HCT116 (cell line): ENCODE results near the gene CUX1. TPM values are rescaled to one million over a fixed set of nuclear protein-coding genes. Genes with fewer than 3 reads are reported as not detected.

Source experiments
- ATAC-seq: fragments of 200-7000 bp; cut with Tn5 transposase; 2 replicates; pipeline ENCODE4 v1.9.1; 2020; ENCODE audit warnings: mild to moderate bottlenecking, moderate library complexity
- BruUV-seq: library from RNA; stranded (reverse); fragments of 400-500 nt; replicated peaks from 2 replicates; lab custom pipeline; 2021; lab: Mats Ljungman, UMichigan
- CTCF ChIA-PET: fragments of 300-600 bp; sonication (Branson Sonifier 250); formaldehyde crosslinking; loops from one replicate; lab custom pipeline; 2021; ENCODE audit warnings: antibody characterized with exemption; lab: Charles Lee
- POLR2A ChIA-PET: fragments of 300-600, 350-600 bp; sonication (Branson Sonifier 250); formaldehyde crosslinking; loops from one replicate; lab custom pipeline; 2021; ENCODE audit warnings: antibody characterized with exemption; lab: Charles Lee
- RAD21 ChIA-PET, 2 experiments: fragments of 300-600 bp; sonication (Branson Sonifier 250); formaldehyde crosslinking; loops; one replicate each; lab custom pipeline; 2023; ENCODE audit warnings: low total read pairs in 2 of 2; ENCODE audit not compliant: uncharacterized antibody in 2 of 2, unreplicated experiment in 2 of 2, low non-redundant PET in 1 of 2; lab: Charles Lee
- DNase-seq: peaks from one replicate; pipeline ENCODE4 v3.0.0-alpha.2; 2010; ENCODE audit warnings: low read depth, low spot score
- H2AFZ ChIP-seq: fragments of 200-600 bp; shearing (Covaris generic), sonication (generic); 2 replicates; pipeline ENCODE4 v1.6.1; 2017; ENCODE audit warnings: low read depth, mixed run types, mixed read lengths, antibody characterized with exemption, low read length; ENCODE audit not compliant: poor library complexity, severe bottlenecking
- H3K27ac ChIP-seq: 2 replicates; pipeline ENCODE4 v1.5.1; 2012; ENCODE audit warnings: low read depth, low read length
- H3K27me3 ChIP-seq: fragments of 200-600 bp; sonication (generic); 2 replicates; pipeline ENCODE4 v1.6.1; 2016; ENCODE audit warnings: mixed run types, low read length, mixed read lengths; ENCODE audit not compliant: insufficient read depth
- H3K36me3 ChIP-seq, 2 experiments: fragments of 200-500 bp in 1 of 2; fragments of 200-600 bp in 1 of 2; sonication (Bioruptor generic) in 1 of 2; sonication (generic) in 1 of 2; 2 replicates each; pipeline versions ENCODE4 v1.5.1 to v1.6.1; 2014 to 2016; ENCODE audit warnings: low read length in 2 of 2, inconsistent platforms in 1 of 2, mixed read lengths in 1 of 2, mixed run types in 1 of 2; ENCODE audit not compliant: insufficient read depth in 2 of 2, control insufficient read depth in 1 of 2
- H3K4me1 ChIP-seq, 2 experiments: fragments of 200-600 bp in 1 of 2; sonication (generic) in 1 of 2; 2 replicates each; pipeline versions ENCODE4 v1.5.1 to v1.6.1; 2012 to 2017; ENCODE audit warnings: low read length in 2 of 2, inconsistent platforms in 1 of 2, mild to moderate bottlenecking in 1 of 2, mixed read lengths in 1 of 2, mixed run types in 1 of 2, moderate library complexity in 1 of 2; ENCODE audit not compliant: insufficient read depth in 2 of 2, control insufficient read depth in 1 of 2
- H3K4me2 ChIP-seq: fragments of 200-600 bp; sonication (generic); 2 replicates; pipeline ENCODE4 v1.6.1; 2017; ENCODE audit warnings: mixed run types, low read length, mixed read lengths
- H3K4me3 ChIP-seq, 2 experiments: fragments of 200-600 bp in 1 of 2; sonication (generic) in 1 of 2; replicated peaks in 1 of 2; 2 replicates each; pipeline ENCODE4 v1.5.1; 2011 to 2016; ENCODE audit warnings: low read length in 2 of 2, control low read depth in 1 of 2, low read depth in 1 of 2, mild to moderate bottlenecking in 1 of 2, mixed read lengths in 1 of 2, mixed run types in 1 of 2
- H3K79me2 ChIP-seq: fragments of 200-600 bp; sonication (generic); 2 replicates; pipeline ENCODE4 v1.6.1; 2017; ENCODE audit warnings: mild to moderate bottlenecking, mixed run types, low read length, moderate library complexity, mixed read lengths; ENCODE audit not compliant: insufficient read depth
- H3K9ac ChIP-seq: fragments of 200-600 bp; sonication (generic); 2 replicates; pipeline ENCODE4 v1.6.1; 2016; ENCODE audit warnings: low read length, mixed read lengths
- H3K9me2 ChIP-seq: fragments of 200-600 bp; sonication (generic), shearing (Covaris generic); 2 replicates; pipeline ENCODE4 v1.6.1; 2017; ENCODE audit warnings: mixed run types, mild to moderate bottlenecking, moderate library complexity; ENCODE audit not compliant: insufficient read depth
- H3K9me3 ChIP-seq, 2 experiments: fragments of 200-500 bp in 1 of 2; fragments of 200-600 bp in 1 of 2; sonication (Bioruptor generic) in 1 of 2; sonication (generic) in 1 of 2; 2 replicates each; pipeline ENCODE4 v1.6.1; 2014 to 2017; ENCODE audit warnings: low read length in 2 of 2, mixed read lengths in 2 of 2, inconsistent platforms in 1 of 2, low read depth in 1 of 2, mild to moderate bottlenecking in 1 of 2, mixed run types in 1 of 2, moderate library complexity in 1 of 2; ENCODE audit not compliant: control insufficient read depth in 1 of 2, insufficient read depth in 1 of 2
- H4K20me1 ChIP-seq: fragments of 200-600 bp; sonication (generic), shearing (Covaris generic); 2 replicates; pipeline ENCODE4 v1.6.1; 2017; ENCODE audit warnings: mixed run types, mild to moderate bottlenecking, moderate library complexity; ENCODE audit not compliant: insufficient read depth
- CEBPB ChIP-seq: IDR thresholded peaks from 2 replicates; pipeline ENCODE4 v1.6.1; 2012; ENCODE audit warnings: low read depth
- EGR1 ChIP-seq: IDR thresholded peaks from 2 replicates; pipeline ENCODE4 v1.6.1; 2012; ENCODE audit warnings: low read depth
- EZH2 ChIP-seq: fragments of 200-600 bp; sonication (generic); IDR thresholded peaks from 2 replicates; pipeline ENCODE4 v1.6.1; 2017; ENCODE audit warnings: antibody characterized with exemption, mixed run types
- JUND ChIP-seq: IDR thresholded peaks from 2 replicates; pipeline ENCODE4 v1.6.1; 2012
- RAD21 ChIP-seq: IDR thresholded peaks from 2 replicates; pipeline ENCODE4 v1.6.1; 2012; ENCODE audit warnings: low read depth, mild to moderate bottlenecking
- SP1 ChIP-seq: IDR thresholded peaks from 2 replicates; pipeline ENCODE4 v1.6.1; 2012; ENCODE audit warnings: low read depth
- SRF ChIP-seq: IDR thresholded peaks from 2 replicates; pipeline ENCODE4 v1.6.1; 2012; ENCODE audit warnings: low read depth
- TCF7L2 ChIP-seq: IDR thresholded peaks from 2 replicates; pipeline ENCODE4 v1.7.0; 2011; ENCODE audit warnings: borderline replicate concordance, inconsistent platforms; ENCODE audit not compliant: insufficient read depth, insufficient read length; ENCODE audit errors: extremely low read depth
- YY1 ChIP-seq: IDR thresholded peaks from 2 replicates; pipeline ENCODE4 v1.6.1; 2011; ENCODE audit warnings: low read length, low read depth, moderate library complexity, mild to moderate bottlenecking; ENCODE audit not compliant: insufficient replicate concordance; ENCODE audit errors: extremely low read depth
- ZFX ChIP-seq: fragments of 450-650 bp; IDR thresholded peaks from 2 replicates; pipeline ENCODE4 v1.6.1; 2017
- intact Hi-C: fragments of 100-400 bp; cut with micrococcal nuclease; formaldehyde crosslinking; loops from 2 replicates; pipeline ENCODE4 v1.10.0; 2022
- total RNA-seq: library from RNA; stranded (reverse); gene quantifications from one replicate; pipeline ENCODE4 v1.2.1, GENCODE V29; 2021; ENCODE audit not compliant: unreplicated experiment
- TF ChIP-seq, protein P1 (sequence below), 3 experiments: fragments of 200-600 bp in 1 of 3; sonication (generic) in 1 of 3; IDR thresholded peaks in 2 of 3; conservative IDR thresholded peaks in 1 of 3; 2 replicates each; pipeline ENCODE4 v1.5.1; 2012 to 2017; ENCODE audit warnings: low read depth in 2 of 3, low read length in 2 of 3, antibody characterized with exemption in 1 of 3, borderline replicate concordance in 1 of 3, control low read depth in 1 of 3, mild to moderate bottlenecking in 1 of 3, mixed read lengths in 1 of 3, mixed run types in 1 of 3, moderate library complexity in 1 of 3; ENCODE audit not compliant: insufficient read depth in 1 of 3
- TF ChIP-seq, protein P2 (sequence below): IDR thresholded peaks from 2 replicates; pipeline ENCODE4 v1.6.1; 2012
- TF ChIP-seq, protein P3 (sequence below): IDR thresholded peaks from 2 replicates; pipeline ENCODE4 v1.6.1; 2011; ENCODE audit warnings: mild to moderate bottlenecking, low read length, moderate library complexity; ENCODE audit not compliant: insufficient replicate concordance; ENCODE audit errors: extremely low read depth

CUX1 gene
- total RNA-seq, 1 experiment from 2014 or later, result 68.9 TPM

DNA sequence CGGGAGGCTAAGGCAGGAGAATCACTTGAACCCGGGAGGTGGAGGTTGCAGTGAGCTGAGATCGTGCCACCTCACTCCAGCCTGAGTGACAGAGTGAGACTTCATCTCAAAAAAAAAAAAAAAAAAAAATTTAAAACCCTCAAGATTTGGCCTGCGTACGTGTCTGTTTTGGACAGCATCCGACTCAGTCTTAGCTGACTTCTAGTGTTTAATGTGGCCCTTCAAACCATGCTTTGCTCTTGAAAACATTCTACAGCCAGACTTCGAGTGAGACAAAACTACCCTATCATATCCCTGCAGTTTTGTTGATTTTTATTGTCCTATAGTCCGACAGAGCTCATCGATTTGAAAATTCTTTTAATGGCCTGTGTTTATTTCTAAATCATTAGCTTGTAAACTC, 242.1 kb downstream of the CUX1 start:
- no peak overlapping the region for H3K4me2 ChIP-seq
- ChIA-PET CTCF (no interaction called here), POLR2A (no interaction called here)
- H3K79me2 ChIP-seq, result 0 out of 2 replicates have a peak, but pooled peaks cover 8% of the 10 kb centered on the region
- ATAC-seq, result no peak
- no peak overlapping the region for H3K4me3 ChIP-seq
- H3K9ac ChIP-seq, result no peak overlapping the region
- no peaks in the 10 kb centered on the region for H4K20me1 ChIP-seq
- H3K27me3 ChIP-seq, result no peaks in the 10 kb centered on the region
- H3K27ac ChIP-seq, result no peak overlapping the region
- no peaks in the 10 kb centered on the region for H3K9me2 ChIP-seq
- H2AFZ ChIP-seq, result no peak overlapping the region
- 0 out of 4 replicates have a peak, but pooled peaks cover 3 to 6% of the 10 kb centered on the region in 2 experiments for H3K9me3 ChIP-seq
- peaks cover 0 to 6% of the 10 kb centered on the region in 2 experiments; a peak in 1 of 4 replicates for H3K36me3 ChIP-seq
- TF ChIP-seq EZH2, result no peak
- TF ChIP-seq TCF7L2, result no peak
- TF ChIP-seq, protein P1, sequence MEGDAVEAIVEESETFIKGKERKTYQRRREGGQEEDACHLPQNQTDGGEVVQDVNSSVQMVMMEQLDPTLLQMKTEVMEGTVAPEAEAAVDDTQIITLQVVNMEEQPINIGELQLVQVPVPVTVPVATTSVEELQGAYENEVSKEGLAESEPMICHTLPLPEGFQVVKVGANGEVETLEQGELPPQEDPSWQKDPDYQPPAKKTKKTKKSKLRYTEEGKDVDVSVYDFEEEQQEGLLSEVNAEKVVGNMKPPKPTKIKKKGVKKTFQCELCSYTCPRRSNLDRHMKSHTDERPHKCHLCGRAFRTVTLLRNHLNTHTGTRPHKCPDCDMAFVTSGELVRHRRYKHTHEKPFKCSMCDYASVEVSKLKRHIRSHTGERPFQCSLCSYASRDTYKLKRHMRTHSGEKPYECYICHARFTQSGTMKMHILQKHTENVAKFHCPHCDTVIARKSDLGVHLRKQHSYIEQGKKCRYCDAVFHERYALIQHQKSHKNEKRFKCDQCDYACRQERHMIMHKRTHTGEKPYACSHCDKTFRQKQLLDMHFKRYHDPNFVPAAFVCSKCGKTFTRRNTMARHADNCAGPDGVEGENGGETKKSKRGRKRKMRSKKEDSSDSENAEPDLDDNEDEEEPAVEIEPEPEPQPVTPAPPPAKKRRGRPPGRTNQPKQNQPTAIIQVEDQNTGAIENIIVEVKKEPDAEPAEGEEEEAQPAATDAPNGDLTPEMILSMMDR (IDR thresholded peaks at IDR 0.05 in 2 of 3, conservative IDR thresholded peaks at IDR 0.05 in 1 of 3; ENCODE audit: borderline replicate concordance in 1 of 3, insufficient read depth in 1 of 3, low read depth in 2 of 3, low read length in 2 of 3), result no peak
- TF ChIP-seq EGR1, result no peak
- no peak for TF ChIP-seq JUND
- no peak for TF ChIP-seq YY1
- no peak for TF ChIP-seq CEBPB
- TF ChIP-seq ZFX, result no peak
- TF ChIP-seq, protein P2, sequence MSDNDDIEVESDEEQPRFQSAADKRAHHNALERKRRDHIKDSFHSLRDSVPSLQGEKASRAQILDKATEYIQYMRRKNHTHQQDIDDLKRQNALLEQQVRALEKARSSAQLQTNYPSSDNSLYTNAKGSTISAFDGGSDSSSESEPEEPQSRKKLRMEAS, result no peak
- no peak for TF ChIP-seq SRF
- no peak for TF ChIP-seq SP1
- no peak for TF ChIP-seq RAD21
- TF ChIP-seq, protein P3, sequence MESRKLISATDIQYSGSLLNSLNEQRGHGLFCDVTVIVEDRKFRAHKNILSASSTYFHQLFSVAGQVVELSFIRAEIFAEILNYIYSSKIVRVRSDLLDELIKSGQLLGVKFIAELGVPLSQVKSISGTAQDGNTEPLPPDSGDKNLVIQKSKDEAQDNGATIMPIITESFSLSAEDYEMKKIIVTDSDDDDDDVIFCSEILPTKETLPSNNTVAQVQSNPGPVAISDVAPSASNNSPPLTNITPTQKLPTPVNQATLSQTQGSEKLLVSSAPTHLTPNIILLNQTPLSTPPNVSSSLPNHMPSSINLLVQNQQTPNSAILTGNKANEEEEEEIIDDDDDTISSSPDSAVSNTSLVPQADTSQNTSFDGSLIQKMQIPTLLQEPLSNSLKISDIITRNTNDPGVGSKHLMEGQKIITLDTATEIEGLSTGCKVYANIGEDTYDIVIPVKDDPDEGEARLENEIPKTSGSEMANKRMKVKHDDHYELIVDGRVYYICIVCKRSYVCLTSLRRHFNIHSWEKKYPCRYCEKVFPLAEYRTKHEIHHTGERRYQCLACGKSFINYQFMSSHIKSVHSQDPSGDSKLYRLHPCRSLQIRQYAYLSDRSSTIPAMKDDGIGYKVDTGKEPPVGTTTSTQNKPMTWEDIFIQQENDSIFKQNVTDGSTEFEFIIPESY, result no peak
- TF ChIP-seq, all 23 proteins: peak for 0
- no TSS peak for BruUV-seq
- intact Hi-C loops, result no loop called here
- DNase-seq, result no peak
- RAD21 ChIA-PET, result no interaction called here
- peaks cover 40 to 51% of the 10 kb centered on the region in 2 experiments for H3K4me1 ChIP-seq
